ENCODE results near the gene AGAP1.
"Not testable (repeated sequence)": the region's sequence is repeated elsewhere in the genome, so short reads cannot be mapped to it uniquely, and the experiment has no call there.

Gene AGAP1

DNA sequence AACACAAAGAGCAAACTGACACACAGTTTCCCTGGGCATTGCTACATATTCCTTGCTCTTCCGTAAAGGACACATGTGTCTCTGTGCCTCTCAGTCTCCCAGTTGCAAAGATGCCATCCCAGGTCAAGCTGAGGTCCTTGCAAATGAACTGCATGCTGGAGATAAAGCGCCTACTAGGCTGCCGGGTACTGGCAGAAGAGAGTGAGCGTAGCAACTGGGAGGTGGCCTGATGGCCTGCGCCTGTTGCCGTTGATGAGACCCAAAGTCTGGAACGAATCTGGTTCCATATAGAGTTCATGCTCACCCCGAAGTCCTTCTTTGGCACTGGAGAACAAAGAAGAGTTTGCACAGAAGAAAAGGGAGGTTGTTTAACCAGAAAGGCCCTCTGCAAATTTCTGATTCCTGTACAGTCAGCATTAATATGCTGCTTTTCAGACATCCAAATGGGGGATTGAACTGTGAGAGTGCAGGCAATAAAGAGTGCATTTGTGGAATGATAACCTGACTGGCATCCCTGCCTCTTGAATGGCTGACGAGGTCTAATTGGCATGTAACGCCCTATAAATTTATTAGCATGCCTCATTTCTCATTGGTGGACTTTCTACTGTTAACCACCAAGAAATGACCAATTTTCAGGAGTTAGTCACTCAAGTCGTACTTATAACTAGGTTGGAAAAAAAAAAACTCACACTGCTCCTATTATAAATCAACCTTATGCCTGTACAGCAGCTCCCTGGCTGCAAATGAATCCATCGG is 595.6 kb downstream of the AGAP1 start:
- DNase-seq = no peak

DNA sequence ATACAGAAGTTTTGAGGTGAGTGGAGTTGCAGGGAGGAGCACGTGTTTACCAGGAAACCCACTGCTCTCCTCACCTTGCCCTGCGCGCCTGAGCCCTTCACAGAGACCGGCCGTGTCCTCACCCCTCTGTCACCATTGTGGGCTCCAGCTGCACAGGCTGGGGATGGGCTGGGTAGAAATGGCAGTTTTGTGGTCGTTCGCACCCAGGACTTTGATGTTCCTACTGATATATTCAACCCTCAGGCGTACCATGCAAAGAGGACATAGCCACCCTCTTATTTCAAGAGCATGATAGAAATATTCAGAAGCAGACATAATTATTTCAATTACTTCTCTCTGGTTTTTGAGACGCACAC is 596.2 kb downstream of the AGAP1 start:
- DNase-seq = no peak

DNA sequence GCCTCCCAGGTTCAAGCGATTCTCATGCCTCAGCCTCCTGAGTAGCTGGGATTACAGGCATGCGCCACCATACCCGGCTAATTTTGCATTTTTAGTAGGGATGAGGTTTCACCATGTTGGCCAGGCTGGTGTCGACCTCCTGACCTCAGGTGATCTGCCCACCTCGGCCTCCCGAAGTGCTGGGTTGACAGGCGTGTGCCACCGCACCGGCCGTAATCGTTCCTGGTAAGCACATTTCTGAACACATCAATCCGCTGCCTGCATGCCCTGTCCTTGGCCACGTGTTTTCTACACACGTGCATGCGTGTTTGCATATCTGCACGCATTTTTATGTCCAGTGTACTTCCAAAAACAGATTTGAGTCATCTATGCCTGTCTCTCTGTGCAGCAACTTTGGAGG is 597.0 kb downstream of the AGAP1 start:
- not testable (repeated sequence) for DNase-seq

DNA sequence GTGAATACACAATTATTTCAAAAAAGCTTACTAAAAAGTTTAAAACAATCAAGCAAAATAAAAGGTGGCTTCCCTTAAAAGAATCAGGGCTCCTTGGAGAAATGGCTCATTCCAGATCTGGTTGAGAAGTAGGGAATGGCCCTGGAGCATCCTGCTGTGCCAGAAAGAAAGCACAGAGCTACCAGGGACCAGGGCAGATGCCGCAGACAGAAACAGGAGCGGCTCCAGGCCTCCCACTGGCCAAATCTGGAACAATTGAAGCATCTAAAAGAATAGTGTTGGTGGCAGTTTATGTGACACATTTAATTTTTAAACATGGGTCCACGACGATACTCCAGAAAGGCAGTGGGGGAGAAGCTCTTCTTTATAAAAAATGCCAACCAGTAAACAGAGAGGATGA is 598.9 kb downstream of the AGAP1 start:
- no peak for DNase-seq

DNA sequence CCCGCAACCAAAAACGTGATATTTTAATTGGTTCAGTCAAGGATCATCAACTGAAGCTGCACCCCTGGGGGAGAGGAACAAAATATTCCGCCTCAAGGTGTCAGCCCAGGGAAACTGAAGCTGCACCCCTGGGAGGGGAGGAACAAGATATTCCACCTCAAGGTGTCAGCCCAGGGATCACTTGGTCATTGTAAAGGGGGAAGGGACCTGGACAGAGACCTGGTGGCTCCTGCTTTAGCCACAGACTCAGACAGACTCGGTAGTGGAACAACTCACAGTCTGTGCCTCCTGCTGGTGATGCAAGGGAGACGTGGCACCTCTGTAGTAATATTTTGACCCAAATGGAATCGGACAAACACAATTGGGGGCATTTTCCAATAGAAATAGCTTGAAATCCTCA is 599.3 kb downstream of the AGAP1 start:
- no peak for DNase-seq

DNA sequence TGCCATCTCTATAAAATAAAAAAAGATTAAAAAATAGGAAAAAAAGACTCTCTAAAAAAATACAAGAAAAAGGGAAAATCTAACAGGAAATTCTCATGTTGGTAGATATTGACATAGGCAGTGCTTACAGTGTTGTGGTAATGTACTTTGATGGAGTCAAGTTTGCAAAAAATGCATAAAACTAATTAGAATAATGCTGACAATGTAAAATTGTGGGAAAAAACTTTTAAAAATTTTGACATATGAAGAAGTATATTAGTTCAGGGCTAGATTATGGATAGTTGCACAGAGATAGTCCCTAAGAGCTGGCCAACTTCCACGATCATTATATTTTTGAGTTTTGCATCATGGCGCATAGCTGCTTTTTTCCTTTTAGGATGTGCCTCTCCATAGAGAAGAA is 601.7 kb downstream of the AGAP1 start:
- no peak for DNase-seq

DNA sequence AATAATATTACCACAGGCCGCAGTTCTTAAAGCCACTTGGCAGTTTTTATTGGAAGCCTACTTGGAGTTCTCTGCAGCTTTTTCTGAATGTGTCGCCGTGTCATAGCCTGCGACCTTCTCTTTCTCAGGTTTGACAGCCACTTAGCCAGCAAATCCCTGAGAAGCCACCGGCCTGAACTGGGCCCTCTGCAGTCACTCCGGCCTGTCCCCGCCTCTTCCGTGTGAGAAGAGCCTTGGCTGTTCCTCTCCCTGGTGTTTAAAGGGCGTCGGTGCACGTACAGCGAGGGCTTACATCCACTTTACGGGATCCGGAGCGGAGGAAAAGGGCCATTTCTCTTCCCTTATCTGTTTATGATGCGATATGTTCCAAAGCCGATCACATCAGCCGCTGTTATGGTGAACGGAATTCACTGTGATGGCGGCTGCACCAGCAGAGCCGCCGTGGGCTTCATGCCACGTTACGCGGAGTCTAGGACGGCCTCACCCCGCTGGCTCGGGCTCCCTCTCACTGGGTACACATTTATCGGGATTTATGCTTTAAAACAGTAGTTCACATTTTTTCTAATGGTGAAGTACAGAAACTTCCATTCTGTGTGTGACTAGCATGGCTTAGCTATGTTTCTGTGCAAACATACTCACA is 607.6 kb downstream of the AGAP1 start:
- no peak for DNase-seq

DNA sequence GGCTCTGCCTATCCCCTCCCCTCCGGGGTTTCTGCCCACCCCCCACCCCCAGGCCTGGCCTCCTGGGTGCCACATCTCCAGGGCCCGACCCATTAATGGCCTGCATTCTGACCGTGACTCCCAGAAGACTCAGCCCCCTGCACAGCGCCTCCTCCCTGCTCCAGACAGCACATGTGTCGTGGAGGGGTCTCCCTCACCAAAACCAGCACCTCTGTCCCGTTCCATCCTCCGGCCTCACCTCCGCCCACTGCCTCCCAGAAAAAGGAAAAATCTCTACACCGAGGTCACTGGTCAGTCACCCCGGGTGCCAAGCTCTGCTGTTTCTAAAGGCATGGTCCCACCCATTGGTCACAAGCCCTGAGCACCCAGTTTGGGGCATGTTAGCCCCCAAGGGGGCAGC is 609.1 kb downstream of the AGAP1 start:
- no peak for DNase-seq

DNA sequence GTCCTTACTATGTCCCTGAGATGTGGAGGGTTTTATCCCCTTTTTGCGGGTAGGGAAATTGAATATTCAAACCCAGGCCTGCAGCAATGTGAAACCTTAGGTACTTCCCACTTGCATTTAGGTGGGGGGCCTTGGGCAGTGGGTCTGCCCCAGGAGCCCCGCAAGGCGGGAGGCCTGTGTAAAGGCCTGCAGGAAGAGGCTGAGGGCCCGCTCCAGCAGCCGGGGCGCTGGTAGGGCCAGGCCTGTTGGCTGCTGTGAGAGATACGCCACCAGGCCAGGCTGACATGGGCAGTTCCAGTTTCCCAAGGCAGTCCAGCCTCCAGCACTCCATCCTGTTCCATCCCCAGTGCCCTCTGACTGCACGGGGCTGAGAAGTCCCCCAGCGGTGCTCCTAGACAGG is 610.1 kb downstream of the AGAP1 start:
- DNase-seq = no peak

DNA sequence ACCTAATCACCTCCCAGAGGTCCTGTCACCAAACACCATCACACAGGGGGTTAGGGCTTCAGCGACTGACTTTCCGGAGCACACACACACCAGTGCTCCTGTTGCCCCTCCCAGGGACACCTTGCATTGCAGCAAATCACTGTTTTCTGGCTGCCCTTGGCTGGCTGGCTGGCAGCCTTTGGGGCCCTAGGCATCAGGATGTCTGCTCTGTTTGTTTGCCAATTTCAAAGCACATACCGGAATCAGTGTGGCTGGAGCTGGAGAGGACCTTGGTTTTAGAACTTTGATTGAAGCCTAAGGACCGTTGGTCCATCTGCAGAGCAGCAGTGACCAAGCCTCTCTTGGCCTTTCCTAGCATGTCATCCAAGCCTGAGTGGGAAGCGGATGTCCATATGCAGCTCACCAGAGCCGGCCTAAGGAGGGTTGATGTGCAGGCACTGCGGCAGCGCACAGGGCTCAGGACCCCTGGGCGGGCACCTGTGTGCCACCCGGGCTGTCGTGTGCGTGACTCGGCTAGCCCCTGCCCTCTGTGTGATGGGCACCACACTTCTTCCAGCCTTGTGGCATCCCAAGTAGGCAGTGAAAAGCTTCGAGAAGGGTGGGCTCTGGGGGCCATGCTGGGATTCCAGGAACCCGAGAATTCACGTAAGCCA is 612.2 kb downstream of the AGAP1 start:
- no peak for DNase-seq

DNA sequence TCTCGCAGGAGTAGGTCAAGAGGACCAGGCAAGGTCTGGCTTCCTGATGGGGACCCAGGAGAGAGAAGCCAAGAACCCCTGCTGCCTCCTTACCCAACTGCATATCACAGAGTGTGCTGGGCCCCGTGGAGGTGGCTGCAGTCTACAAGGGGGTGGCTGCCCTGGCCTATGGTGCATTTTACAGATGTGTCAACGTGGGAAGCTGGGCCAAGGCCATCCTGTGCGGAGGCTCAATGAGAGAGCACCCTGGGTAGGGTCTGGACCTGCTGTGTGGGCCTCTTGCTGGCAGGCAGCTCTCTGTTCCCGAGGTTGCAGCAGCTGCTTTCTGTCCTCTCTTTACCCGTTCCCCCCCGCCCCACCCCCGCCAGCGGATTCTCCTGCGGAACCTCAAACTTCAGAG is 612.9 kb downstream of the AGAP1 start:
- DNase-seq = no peak

DNA sequence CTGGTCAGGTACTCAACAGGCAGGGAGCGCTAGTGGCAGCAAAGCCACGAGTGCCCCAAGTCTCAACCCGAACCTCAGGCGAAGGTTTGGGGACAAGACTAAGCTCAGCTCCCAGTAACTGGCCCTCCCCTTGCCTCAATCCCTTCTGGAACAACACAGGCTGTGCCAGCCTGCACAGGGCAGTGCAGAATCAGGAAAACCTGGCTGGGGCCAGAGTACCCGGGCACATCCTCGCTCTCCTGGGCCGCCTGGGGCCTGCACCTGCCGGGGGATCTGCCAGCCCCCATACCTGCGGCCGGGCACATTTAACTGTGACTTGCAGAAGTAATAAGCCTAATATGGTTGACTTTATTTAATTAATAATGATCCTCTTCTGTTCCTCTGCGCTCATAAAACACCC is 613.7 kb downstream of the AGAP1 start:
- no peak for DNase-seq

DNA sequence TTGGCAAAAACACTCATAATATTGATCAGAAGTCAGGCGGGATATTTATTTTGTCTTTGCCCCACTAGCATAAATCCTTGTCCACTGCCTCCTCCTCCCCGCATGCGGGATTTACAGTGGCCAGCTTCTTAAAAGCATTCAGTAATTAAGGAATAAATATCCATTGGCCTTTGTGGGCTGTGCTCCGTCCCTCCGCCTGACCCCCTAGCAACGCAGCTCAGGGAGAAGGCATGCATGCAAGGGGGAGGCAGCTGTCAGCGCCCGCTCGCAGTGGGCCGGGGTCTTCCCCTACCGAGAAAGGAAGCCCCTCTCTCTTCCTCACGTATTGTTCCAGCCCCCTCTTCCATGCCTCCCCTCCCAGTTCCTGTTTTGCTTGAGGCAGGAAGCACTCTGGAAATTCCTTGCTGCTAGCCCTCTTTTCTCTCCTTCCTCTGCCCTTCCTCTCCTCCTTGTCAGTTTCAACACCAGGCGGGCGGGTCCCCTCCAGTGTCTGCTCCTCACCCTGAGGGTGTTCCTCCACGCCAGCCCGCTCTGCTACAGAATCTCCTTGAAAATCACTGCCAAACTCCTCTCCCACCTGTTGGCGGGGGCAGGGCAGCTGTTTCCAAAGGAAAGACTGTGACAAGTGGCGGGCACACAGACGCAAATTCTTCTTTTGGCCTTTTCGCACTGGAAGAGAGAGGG is 614.2 kb downstream of the AGAP1 start:
- DNase-seq = no peak

DNA sequence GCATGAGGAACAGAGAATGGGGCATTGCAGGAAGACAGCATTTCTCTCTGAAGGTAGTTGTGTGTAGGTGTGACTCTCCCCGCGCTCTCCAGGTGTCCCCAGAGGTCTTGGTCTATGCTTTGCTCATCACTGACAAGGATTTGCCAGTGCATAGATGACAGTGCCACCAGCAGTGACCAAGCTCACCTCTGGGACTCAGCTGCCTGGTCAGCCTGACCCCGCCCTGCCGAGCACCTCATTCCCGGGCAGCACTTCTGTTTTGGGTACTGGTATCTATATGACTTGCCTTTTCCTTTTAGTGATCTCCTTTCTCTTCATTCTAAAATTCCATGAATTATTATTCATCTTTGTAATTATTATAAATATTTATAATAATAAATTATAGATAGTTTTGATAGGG is 615.2 kb downstream of the AGAP1 start:
- DNase-seq = no peak

DNA sequence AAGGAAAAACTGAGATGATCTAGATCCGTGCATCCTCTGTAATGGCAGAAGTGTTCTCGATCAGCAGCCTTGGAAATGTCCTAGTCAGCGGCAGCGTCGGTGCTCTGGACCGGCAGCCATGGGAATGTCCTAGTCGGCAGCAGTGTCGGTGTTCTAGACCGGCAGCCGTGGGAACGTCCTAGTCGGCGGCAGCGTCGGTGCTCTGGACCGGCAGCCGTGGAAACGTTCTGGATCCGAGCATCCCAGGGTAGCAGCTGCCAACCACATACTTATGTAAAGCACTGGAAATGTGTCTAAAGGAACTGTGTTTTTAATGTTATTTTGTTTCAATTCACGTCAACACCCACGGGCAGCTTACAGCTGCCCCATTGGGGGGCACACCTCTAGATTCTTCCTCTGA is 615.6 kb downstream of the AGAP1 start:
- no peak for DNase-seq

DNA sequence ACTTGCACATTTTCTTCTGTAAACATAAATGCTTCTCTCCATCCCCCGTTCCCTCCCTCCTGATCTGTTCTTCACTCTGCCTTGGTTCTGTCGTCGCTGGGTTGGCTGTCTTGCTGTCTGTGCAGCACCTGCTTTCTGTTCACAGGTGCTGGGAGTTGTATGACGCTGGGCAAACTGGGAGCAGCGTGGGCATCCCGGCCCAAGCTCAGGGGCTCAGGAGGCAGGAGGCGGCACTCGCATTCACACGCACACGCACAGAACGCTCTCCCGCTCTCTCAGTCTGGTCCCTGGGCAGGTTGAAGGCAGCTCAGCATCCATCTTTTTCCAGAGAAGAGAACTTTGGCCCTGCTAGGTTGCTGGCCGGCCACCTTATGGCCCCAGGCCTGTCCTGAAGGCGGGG is 618.6 kb downstream of the AGAP1 start:
- DNase-seq = no peak

DNA sequence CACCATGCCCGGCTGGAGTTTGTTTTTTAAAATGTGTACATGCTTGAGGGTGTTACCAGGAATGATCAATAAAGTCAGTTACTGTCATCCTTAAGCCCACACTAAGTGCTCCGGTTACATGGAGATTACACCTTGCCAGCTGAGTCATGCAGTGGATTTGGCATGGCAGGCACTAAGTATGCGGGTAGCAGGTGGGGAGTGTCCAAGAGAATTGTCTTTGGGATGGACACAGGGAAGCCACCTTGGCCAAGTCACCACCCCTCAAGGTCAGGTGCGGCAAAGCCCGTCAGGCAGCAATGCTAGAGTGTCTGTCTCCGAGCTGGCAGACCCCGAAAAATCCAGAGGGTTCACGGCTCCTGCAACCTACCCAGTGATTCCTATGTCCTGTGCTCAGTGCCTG is 619.6 kb downstream of the AGAP1 start:
- DNase-seq = no peak

DNA sequence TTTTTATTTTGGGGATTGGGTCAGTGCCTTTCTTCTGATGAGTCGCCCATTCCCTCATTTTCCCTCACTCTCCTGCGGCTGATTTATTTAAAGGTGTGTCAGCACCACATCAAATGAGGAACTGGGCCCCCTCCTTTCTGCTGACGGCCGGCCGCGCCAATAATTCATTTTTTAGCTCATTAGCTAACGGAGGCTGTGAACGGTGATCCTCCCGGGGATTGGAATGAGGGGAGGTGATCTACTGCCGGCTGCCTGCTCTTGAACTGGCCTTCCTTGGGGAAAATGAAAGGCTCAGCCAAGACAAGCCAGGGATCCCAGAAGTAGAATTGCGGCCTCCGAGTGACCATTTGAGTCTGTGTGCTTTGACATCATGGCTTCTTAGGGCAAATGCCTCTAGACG is 620.1 kb downstream of the AGAP1 start:
- no peak for DNase-seq

DNA sequence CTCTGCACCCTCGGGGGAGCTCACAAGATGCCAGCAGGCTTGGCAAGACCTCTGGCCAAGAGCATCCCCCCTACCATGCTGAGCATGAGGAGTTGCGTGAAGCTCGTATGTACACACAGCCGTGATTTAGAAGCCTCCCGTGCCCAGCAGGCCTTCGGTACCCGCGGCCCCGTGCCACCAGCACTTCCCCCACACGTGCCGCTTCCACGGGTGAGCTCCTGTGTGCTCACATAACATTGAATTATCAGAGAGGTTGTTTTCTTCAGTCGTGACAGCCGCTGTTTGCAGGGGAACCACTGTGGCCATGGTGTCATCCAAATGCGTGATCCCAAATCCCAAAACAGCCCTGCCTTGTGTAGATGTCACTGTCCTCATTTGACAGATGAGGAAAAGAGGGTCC is 621.1 kb downstream of the AGAP1 start:
- DNase-seq = no peak

DNA sequence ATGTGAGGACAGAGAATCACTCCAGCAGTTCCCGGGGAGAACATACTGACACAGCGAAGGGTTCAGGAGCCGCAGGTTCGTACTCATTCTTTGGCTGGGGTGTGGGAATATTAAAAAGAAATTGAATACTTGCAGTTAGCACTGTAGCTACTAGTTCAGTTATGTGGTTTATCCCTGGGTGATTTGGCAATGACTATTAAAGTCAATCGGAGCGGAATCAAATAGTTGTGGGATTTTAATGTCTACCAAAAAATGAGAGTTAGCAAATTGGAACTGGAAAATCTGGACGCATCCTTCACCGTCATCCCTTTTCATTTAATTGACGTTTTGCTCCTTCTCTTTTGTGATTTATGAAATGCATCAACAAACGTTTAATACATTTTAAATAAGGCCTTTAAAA is 623.6 kb downstream of the AGAP1 start:
- no peak for DNase-seq

DNA sequence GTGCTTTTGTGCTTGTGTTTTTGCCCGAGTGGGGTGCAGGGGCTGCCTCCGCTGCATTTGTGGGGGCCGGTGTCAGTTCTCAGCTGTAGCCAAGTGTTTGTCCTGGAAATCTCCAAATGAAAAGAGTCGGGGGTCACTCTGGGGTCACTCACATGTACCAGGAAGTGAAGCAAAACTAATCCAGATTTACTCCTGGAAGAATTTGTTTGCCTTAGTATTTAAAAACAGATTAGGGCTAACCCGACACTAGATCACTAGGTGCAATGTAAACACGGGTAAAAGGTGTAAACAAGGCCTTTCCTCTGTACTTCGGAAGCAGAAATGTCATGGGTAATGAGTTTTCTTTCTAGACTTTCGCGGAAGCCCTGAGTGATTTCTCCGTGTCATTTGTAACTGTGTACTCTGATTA is 624.0 kb downstream of the AGAP1 start:
- no peak for DNase-seq

DNA sequence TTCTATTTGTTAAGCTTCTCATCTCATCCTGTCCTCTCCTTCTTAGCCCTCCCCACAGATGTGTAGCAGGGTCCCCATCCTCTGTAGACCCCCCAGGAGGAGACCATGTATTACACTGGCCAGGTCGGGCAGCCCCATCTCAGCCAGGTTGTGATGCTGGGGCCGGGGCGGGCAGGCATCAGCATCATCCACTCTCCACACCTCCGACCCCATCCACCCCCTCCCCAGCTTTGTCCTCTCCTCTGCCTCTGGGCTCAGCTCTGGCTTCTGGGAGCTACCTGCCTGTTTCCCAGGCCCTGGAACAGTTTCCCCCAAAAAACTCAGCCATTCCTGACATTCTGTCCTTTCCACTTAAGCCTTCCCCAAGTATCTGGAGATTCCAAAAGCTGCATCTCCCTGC is 625.2 kb downstream of the AGAP1 start:
- no peak for DNase-seq

DNA sequence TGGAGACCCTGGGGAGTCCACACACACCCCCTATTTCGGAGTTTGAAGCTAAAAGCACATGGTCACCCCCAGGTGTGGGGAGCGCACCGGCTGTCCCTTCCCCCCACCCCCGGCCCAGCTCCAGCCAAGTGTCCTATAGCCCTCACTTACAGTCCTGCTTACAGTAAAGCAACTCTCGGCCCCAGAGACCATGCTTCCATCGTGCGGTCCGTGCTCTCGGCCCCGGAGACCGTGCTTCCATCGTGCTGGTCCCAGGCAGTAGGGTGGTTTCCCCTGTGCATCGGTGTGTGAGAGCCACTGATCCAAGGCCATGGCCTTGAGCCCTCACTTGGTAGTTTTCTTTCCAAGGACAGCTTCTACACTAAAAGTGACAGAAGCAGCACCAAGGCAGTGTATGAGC is 625.6 kb downstream of the AGAP1 start:
- no peak for DNase-seq

DNA sequence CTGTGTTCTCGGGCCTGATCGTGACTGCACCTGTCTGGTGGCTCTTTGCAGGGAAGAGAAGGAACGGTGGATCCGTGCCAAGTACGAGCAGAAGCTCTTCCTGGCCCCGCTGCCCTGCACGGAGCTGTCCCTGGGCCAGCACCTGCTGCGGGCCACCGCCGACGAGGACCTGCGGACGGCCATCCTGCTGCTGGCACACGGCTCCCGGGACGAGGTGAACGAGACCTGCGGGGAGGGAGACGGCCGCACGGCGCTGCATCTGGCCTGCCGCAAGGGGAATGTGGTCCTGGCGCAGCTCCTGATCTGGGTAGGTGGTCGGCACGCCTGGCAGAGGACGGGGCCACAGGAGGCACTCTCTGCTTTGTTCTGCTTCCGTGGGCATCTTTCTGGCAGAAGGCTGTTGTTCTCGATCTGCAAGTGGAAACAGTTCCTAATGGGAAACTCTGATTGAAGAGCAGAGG is 626.3 kb downstream of the AGAP1 start:
- no peak for DNase-seq
